Stimulated activated CD4-positive, alpha-beta T cell treated with anti-CD3 and anti-CD28 coated beads, Interleukin-4, amount 100 ng/mL, for 4 hours (primary cell): Measurements from ENCODE around the gene SYT4.
"Not testable (repeated sequence)": the region's sequence is repeated elsewhere in the genome, so short reads cannot be mapped to it uniquely, and the experiment has no call there.

Source experiments
- DNase-seq, 2 experiments: peaks; one replicate each; pipeline ENCODE4 v3.0.0-alpha.2; 2020

Gene SYT4

GRCh38 chr18:43277164-43277600 lies at the start of gene SYT4:
TSS of gene SYT4 (minus strand) at chr18:43277490. CDS start at chr18:43277281, 209 bp downstream.
- DNase-seq = no peak

- DNase-seq = no peak
These were observed 44.8 kb upstream of the SYT4 start for GRCh38 chr18:43322132-43322531.

- no peak for DNase-seq
These were observed 37.7 kb upstream of the SYT4 start for GRCh38 chr18:43314941-43315340.

GRCh38 chr18:43312891-43313290 lies 35.6 kb upstream of the SYT4 start:
- no peak for DNase-seq

GRCh38 chr18:43310239-43310638 lies 32.9 kb upstream of the SYT4 start:
- no peak for DNase-seq

GRCh38 chr18:43303376-43303775 lies 26.1 kb upstream of the SYT4 start:
- no peak for DNase-seq

- DNase-seq = not testable (repeated sequence)
These were observed 8.9 kb upstream of the SYT4 start for GRCh38 chr18:43286187-43286586.

GRCh38 chr18:43283299-43283698 lies 6.0 kb upstream of the SYT4 start:
- no peak for DNase-seq

GRCh38 chr18:43279015-43279744 lies 1.9 kb upstream of the SYT4 start:
- DNase-seq = no peak

GRCh38 chr18:43278355-43278754 lies 1.1 kb upstream of the SYT4 start:
- DNase-seq = no peak

- no peak for DNase-seq
These were observed 799 bp downstream of the SYT4 start for GRCh38 chr18:43276491-43276890.

GRCh38 chr18:43275546-43275945 lies 1.7 kb downstream of the SYT4 start:
- DNase-seq = no peak

- DNase-seq = no peak
These were observed 2.8 kb downstream of the SYT4 start for GRCh38 chr18:43274526-43274925.

- DNase-seq = no peak
These were observed 5.5 kb downstream of the SYT4 start for GRCh38 chr18:43271593-43272432.

GRCh38 chr18:43267818-43268217 lies 9.5 kb downstream of the SYT4 start:
- no peak for DNase-seq

- DNase-seq = no peak
These were observed 11.8 kb downstream of the SYT4 start for GRCh38 chr18:43265465-43265864.

GRCh38 chr18:43248610-43249249 lies 28.6 kb downstream of the SYT4 start:
- DNase-seq = no peak

- DNase-seq = no peak
These were observed 29.3 kb downstream of the SYT4 start for GRCh38 chr18:43247944-43248343.

GRCh38 chr18:43238429-43238828 lies 38.9 kb downstream of the SYT4 start:
- DNase-seq = no peak

GRCh38 chr18:43236921-43237320 lies 40.4 kb downstream of the SYT4 start:
- DNase-seq = no peak

- DNase-seq = no peak
These were observed 42.4 kb downstream of the SYT4 start for GRCh38 chr18:43234889-43235288.

GRCh38 chr18:43222501-43222900 lies 54.8 kb downstream of the SYT4 start:
- no peak for DNase-seq

GRCh38 chr18:43220691-43221090 lies 56.6 kb downstream of the SYT4 start:
- DNase-seq = no peak
